DND-41 (cell line): ENCODE data around the gene NNMT.

Experiments
- ATAC-seq: fragments of 200-7000 bp; cut with Tn5 transposase; 3 replicates; pipeline ENCODE4 v1.9.1; 2021; ENCODE audit warnings: low read depth; ENCODE audit not compliant: insufficient read depth
- DNase-seq: peaks from one replicate; pipeline ENCODE4 v3.0.0-alpha.2; 2020
- H2AFZ ChIP-seq: 2 replicates; pipeline ENCODE4 v1.6.0; 2012; ENCODE audit warnings: low read depth, low read length
- H3K27ac ChIP-seq: 2 replicates; pipeline ENCODE4 v1.5.1; 2012; ENCODE audit warnings: low read length, inconsistent platforms
- H3K27me3 ChIP-seq: fragments of 200-600 bp; sonication (generic); 2 replicates; pipeline ENCODE4 v1.6.0; 2012; ENCODE audit warnings: low read length, mild to moderate bottlenecking, inconsistent platforms; ENCODE audit not compliant: insufficient read depth, poor library complexity
- H3K36me3 ChIP-seq: 2 replicates; pipeline ENCODE4 v1.5.1; 2012; ENCODE audit warnings: low read length, inconsistent platforms; ENCODE audit not compliant: insufficient read depth
- H3K4me1 ChIP-seq: 2 replicates; pipeline ENCODE4 v1.5.1; 2012; ENCODE audit warnings: mild to moderate bottlenecking, low read length; ENCODE audit not compliant: insufficient read depth
- H3K4me2 ChIP-seq: 2 replicates; pipeline ENCODE4 v1.6.0; 2012; ENCODE audit warnings: mild to moderate bottlenecking, moderate library complexity, low read length, inconsistent platforms; ENCODE audit not compliant: insufficient read depth
- H3K4me3 ChIP-seq, 2 experiments: fragments of 200-600 bp in 1 of 2; shearing (Covaris generic) in 1 of 2; 2 replicates each; pipeline ENCODE4 v1.5.1; 2012 to 2016; ENCODE audit warnings: inconsistent platforms in 2 of 2, low read length in 2 of 2, mild to moderate bottlenecking in 2 of 2, low read depth in 1 of 2, moderate library complexity in 1 of 2
- H3K79me2 ChIP-seq: 2 replicates; pipeline ENCODE4 v1.6.0; 2012; ENCODE audit warnings: low read length, inconsistent platforms; ENCODE audit not compliant: insufficient read depth
- H3K9ac ChIP-seq: 2 replicates; pipeline ENCODE4 v1.6.0; 2012; ENCODE audit warnings: low read depth, mild to moderate bottlenecking, inconsistent platforms, low read length, moderate library complexity
- H3K9me3 ChIP-seq: 2 replicates; pipeline ENCODE4 v1.5.1; 2012; ENCODE audit warnings: low read length, moderate library complexity, mild to moderate bottlenecking, inconsistent platforms; ENCODE audit not compliant: insufficient read depth, severe bottlenecking
- H4K20me1 ChIP-seq: 2 replicates; pipeline ENCODE4 v1.6.0; 2012; ENCODE audit warnings: low read length; ENCODE audit not compliant: insufficient read depth
- CTCF ChIP-seq: IDR thresholded peaks from 2 replicates; pipeline ENCODE4 v1.5.1; 2012; ENCODE audit warnings: borderline replicate concordance, low read length, moderate library complexity, mild to moderate bottlenecking; ENCODE audit not compliant: poor library complexity, severe bottlenecking; ENCODE audit errors: extremely low read depth
- EZH2 ChIP-seq: IDR thresholded peaks from 3 replicates; pipeline ENCODE4 v1.6.1; 2012; ENCODE audit warnings: borderline replicate concordance, low read depth, mild to moderate bottlenecking, moderate library complexity, low read length, inconsistent platforms; ENCODE audit not compliant: severe bottlenecking

The NNMT gene

GRCh38 chr11:114315749-114316368, 19.7 kb downstream of the NNMT start:
- Histone ChIP-seq H3K36me3 (no peaks in the 10 kb centered on the region), H3K9me3 (no peaks in the 10 kb centered on the region), H2AFZ (no peak overlapping the region), H3K4me2 (no peak overlapping the region), H4K20me1 (no peaks in the 10 kb centered on the region), H3K79me2 (no peaks in the 10 kb centered on the region), H3K4me1 (no peaks in the 10 kb centered on the region), H3K27ac (no peak overlapping the region), H3K27me3 (no peaks in the 10 kb centered on the region), H3K9ac (no peak overlapping the region), H3K4me3 (no peak overlapping the region)
- no peak for DNase-seq
- ATAC-seq = no peak
- no peak for TF ChIP-seq CTCF
- TF ChIP-seq EZH2 = no peak

GRCh38 chr11:114316980-114317786, 21.0 kb downstream of the NNMT start:
- Histone ChIP-seq H3K9ac (no peak overlapping the region), H3K4me2 (no peak overlapping the region), H3K27ac (no peak overlapping the region), H3K9me3 (no peaks in the 10 kb centered on the region), H2AFZ (no peak overlapping the region), H3K4me3 (no peak overlapping the region), H3K4me1 (no peaks in the 10 kb centered on the region), H4K20me1 (no peaks in the 10 kb centered on the region), H3K36me3 (no peaks in the 10 kb centered on the region), H3K79me2 (no peaks in the 10 kb centered on the region), H3K27me3 (no peaks in the 10 kb centered on the region)
- ATAC-seq (no peak), DNase-seq (no peak)
- TF ChIP-seq CTCF (no peak), EZH2 (no peak)

DNA sequence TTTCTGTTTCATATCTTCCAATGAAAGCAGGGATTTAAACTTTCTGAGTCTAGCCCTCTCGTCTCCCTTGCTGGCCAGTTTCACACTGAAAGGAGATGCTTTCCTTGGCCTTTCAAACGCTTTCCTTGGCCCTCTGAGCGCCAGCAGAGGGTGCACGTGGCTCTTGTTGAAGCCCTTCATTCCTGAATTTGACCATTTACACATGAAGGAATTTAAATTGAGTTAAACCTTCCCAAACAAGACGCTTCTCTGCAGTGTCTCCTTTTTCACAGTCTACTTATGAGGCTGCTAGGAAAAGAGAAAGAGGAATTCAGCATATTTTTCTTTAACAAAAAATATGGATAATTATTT, 21.6 kb downstream of the NNMT start:
- TF ChIP-seq EZH2 = no peak
- TF ChIP-seq CTCF = peak; percentile 23
- Histone ChIP-seq H2AFZ (no peak overlapping the region), H3K27ac (no peak overlapping the region), H3K4me2 (no peak overlapping the region), H4K20me1 (no peaks in the 10 kb centered on the region), H3K36me3 (no peaks in the 10 kb centered on the region), H3K4me1 (no peaks in the 10 kb centered on the region), H3K9ac (no peak overlapping the region), H3K27me3 (no peaks in the 10 kb centered on the region), H3K79me2 (no peaks in the 10 kb centered on the region), H3K9me3 (no peaks in the 10 kb centered on the region), H3K4me3 (no peak overlapping the region)
- ATAC-seq = no peak
- no peak for DNase-seq
